ENCODE measurements around the gene ITSN2. TPM values are rescaled to one million over a fixed set of nuclear protein-coding genes. Genes with fewer than 3 reads are reported as not detected.

Gene ITSN2
- total and polyA plus RNA-seq, 4 donors: 10.1 to 32.4 (median 21.6) TPM

DNA sequence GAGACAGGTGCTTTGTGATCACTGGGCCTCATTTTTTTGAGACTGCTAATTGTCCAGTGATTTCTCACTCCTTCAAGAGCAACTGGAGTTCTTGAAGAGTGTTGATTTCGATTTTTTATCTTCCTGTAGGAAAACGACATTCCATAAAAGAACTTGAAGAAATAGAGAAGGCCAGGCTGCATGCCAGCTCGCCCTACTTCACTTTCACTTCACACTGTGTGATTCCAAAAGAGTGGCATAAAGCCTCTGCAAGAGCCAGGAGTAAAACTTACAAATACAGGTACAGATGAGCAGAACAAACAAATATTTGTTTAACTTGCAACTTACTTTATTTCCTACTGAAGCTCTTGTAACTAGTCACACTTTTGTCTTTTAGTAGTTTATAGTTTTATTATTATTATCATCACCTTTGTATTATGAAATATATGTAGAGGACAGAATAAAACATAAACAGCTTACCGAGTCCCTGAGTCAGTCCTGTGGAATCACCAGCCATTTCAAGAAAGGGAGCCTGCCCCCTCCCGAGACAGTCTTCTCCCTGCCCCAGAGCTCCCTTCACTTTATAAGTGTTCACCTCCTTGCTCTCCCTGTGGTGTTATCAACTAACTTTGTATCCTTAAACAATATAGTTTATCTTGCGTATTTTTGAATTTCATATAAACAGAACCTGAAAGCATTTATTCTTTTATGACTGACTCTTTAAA, 176.8 kb downstream of the ITSN2 start:
- DNase-seq (ENCODE audit: low spot score): no peak
- H3K4me1 ChIP-seq (ENCODE audit: control insufficient read depth in 4 of 4, insufficient read depth in 4 of 4, low read length in 3 of 4): no peaks in the 10 kb centered on the region
- no peak overlapping the region for H3K4me3 ChIP-seq (ENCODE audit: low read depth in 1 of 3, low read length in 3 of 3)
- H3K36me3 ChIP-seq (ENCODE audit: control insufficient read depth in 4 of 4, insufficient read depth in 3 of 4, low read depth in 1 of 4, low read length in 3 of 4): no peaks in the 10 kb centered on the region
- H3K9me3 ChIP-seq (ENCODE audit: control insufficient read depth in 4 of 4, low read length in 3 of 4): no peaks in the 10 kb centered on the region
- H3K27ac ChIP-seq (ENCODE audit: low read depth in 1 of 2, low read length in 2 of 2): no peak overlapping the region
- TF ChIP-seq TAF1 (conservative IDR thresholded peaks at IDR 0.05) (no peak), HNF4A (conservative IDR thresholded peaks at IDR 0.05) (no peak), HNF4G (IDR thresholded peaks at IDR 0.05) (no peak), SP1 (IDR thresholded peaks at IDR 0.05) (no peak), FOXA2 (IDR thresholded peaks at IDR 0.05) (no peak), RAD21 (IDR thresholded peaks at IDR 0.05) (no peak), JUND (IDR thresholded peaks at IDR 0.05) (no peak)
- TF ChIP-seq, protein P1, sequence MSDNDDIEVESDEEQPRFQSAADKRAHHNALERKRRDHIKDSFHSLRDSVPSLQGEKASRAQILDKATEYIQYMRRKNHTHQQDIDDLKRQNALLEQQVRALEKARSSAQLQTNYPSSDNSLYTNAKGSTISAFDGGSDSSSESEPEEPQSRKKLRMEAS (IDR thresholded peaks at IDR 0.05): no peak
- TF ChIP-seq, protein P2, sequence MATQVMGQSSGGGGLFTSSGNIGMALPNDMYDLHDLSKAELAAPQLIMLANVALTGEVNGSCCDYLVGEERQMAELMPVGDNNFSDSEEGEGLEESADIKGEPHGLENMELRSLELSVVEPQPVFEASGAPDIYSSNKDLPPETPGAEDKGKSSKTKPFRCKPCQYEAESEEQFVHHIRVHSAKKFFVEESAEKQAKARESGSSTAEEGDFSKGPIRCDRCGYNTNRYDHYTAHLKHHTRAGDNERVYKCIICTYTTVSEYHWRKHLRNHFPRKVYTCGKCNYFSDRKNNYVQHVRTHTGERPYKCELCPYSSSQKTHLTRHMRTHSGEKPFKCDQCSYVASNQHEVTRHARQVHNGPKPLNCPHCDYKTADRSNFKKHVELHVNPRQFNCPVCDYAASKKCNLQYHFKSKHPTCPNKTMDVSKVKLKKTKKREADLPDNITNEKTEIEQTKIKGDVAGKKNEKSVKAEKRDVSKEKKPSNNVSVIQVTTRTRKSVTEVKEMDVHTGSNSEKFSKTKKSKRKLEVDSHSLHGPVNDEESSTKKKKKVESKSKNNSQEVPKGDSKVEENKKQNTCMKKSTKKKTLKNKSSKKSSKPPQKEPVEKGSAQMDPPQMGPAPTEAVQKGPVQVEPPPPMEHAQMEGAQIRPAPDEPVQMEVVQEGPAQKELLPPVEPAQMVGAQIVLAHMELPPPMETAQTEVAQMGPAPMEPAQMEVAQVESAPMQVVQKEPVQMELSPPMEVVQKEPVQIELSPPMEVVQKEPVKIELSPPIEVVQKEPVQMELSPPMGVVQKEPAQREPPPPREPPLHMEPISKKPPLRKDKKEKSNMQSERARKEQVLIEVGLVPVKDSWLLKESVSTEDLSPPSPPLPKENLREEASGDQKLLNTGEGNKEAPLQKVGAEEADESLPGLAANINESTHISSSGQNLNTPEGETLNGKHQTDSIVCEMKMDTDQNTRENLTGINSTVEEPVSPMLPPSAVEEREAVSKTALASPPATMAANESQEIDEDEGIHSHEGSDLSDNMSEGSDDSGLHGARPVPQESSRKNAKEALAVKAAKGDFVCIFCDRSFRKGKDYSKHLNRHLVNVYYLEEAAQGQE (IDR thresholded peaks at IDR 0.05): no peak
- TF ChIP-seq, protein P3, sequence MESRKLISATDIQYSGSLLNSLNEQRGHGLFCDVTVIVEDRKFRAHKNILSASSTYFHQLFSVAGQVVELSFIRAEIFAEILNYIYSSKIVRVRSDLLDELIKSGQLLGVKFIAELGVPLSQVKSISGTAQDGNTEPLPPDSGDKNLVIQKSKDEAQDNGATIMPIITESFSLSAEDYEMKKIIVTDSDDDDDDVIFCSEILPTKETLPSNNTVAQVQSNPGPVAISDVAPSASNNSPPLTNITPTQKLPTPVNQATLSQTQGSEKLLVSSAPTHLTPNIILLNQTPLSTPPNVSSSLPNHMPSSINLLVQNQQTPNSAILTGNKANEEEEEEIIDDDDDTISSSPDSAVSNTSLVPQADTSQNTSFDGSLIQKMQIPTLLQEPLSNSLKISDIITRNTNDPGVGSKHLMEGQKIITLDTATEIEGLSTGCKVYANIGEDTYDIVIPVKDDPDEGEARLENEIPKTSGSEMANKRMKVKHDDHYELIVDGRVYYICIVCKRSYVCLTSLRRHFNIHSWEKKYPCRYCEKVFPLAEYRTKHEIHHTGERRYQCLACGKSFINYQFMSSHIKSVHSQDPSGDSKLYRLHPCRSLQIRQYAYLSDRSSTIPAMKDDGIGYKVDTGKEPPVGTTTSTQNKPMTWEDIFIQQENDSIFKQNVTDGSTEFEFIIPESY (IDR thresholded peaks at IDR 0.05): no peak
- TF ChIP-seq, protein P4, sequence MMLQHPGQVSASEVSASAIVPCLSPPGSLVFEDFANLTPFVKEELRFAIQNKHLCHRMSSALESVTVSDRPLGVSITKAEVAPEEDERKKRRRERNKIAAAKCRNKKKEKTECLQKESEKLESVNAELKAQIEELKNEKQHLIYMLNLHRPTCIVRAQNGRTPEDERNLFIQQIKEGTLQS (IDR thresholded peaks at IDR 0.05): no peak
- no peaks in the 10 kb centered on the region for H3K27me3 ChIP-seq (ENCODE audit: control insufficient read depth in 4 of 4, insufficient read depth in 4 of 4, low read length in 3 of 4)
- no peak overlapping the region for H3K9ac ChIP-seq (ENCODE audit: low read depth in 1 of 2, low read length in 2 of 2)
- WGBS: 81% methylated on average over 6 of the region's 6 CpGs

DNA sequence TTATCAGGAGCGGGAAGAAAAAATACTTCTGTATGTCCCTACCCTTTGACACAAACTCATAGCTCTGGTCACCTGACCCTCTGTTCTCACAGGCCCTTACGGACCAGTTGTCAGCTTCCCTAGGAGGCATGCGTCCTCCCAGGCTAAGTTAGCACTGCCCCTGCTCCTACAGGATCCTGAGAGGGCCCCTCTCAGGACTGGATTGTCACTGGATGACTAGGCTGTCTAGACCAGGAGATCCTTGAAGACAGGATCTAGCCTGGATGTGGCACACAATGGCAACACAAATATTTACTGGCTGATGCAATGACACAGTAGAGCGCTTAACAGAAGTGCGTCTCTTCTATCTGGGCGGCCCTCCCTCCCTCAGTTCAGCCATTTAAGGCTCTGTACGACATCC, 177.8 kb downstream of the ITSN2 start:
- no peak overlapping the region for H3K4me3 ChIP-seq (ENCODE audit: low read depth in 1 of 3, low read length in 3 of 3)
- no peak for DNase-seq (ENCODE audit: low spot score)
- H3K4me1 ChIP-seq (ENCODE audit: control insufficient read depth in 4 of 4, insufficient read depth in 4 of 4, low read length in 3 of 4): no peaks in the 10 kb centered on the region
- no peaks in the 10 kb centered on the region for H3K9me3 ChIP-seq (ENCODE audit: control insufficient read depth in 4 of 4, low read length in 3 of 4)
- no peak overlapping the region for H3K9ac ChIP-seq (ENCODE audit: low read depth in 1 of 2, low read length in 2 of 2)
- H3K27me3 ChIP-seq (ENCODE audit: control insufficient read depth in 4 of 4, insufficient read depth in 4 of 4, low read length in 3 of 4): no peaks in the 10 kb centered on the region
- TF ChIP-seq, protein P3 (IDR thresholded peaks at IDR 0.05): no peak
- TF ChIP-seq GABPA (IDR thresholded peaks at IDR 0.05 in 1 of 2, conservative IDR thresholded peaks at IDR 0.05 in 1 of 2): no peak
- WGBS: 96% methylated on average over 7 of the region's 7 CpGs
- H3K36me3 ChIP-seq (ENCODE audit: control insufficient read depth in 4 of 4, insufficient read depth in 3 of 4, low read depth in 1 of 4, low read length in 3 of 4): no peaks in the 10 kb centered on the region
- H3K27ac ChIP-seq (ENCODE audit: low read depth in 1 of 2, low read length in 2 of 2): no peak overlapping the region
